Mucosa of stomach (tissue), 1 donor: ENCODE results near the gene LRRC4C.
A peak's percentile ranks its signal among the peaks of the same experiment; 100 is the strongest.

Experiments used
- H3K27me3 ChIP-seq: one replicate; pipeline ENCODE4 v1.7.0; 2013; ENCODE audit warnings: mild to moderate bottlenecking, low read length; ENCODE audit not compliant: control insufficient read depth, insufficient read depth
- H3K36me3 ChIP-seq: one replicate; pipeline ENCODE4 v1.7.0; 2013; ENCODE audit warnings: low read length; ENCODE audit not compliant: control insufficient read depth, insufficient read depth
- H3K4me1 ChIP-seq: one replicate; pipeline ENCODE4 v1.7.0; 2013; ENCODE audit warnings: mild to moderate bottlenecking, low read length; ENCODE audit not compliant: control insufficient read depth, insufficient read depth
- H3K4me3 ChIP-seq: one replicate; pipeline ENCODE4 v1.7.0; 2013; ENCODE audit warnings: low read length
- H3K9ac ChIP-seq: one replicate; pipeline ENCODE4 v1.7.0; 2013; ENCODE audit warnings: mild to moderate bottlenecking, low read length, moderate library complexity
- H3K9me3 ChIP-seq: one replicate; pipeline ENCODE4 v1.7.0; 2013; ENCODE audit warnings: mild to moderate bottlenecking, low read length, moderate library complexity; ENCODE audit not compliant: control insufficient read depth
- donor health status: Pancreatic carcinoma.

The LRRC4C gene

GRCh38 chr11:40294741-40295140, 1164.7 kb downstream of the LRRC4C start:
- Histone ChIP-seq H3K9me3 (no peaks in the 10 kb centered on the region), H3K4me3 (no peak overlapping the region), H3K4me1 (no peaks in the 10 kb centered on the region), H3K36me3 (no peaks in the 10 kb centered on the region), H3K27me3 (peaks cover 20% of the 10 kb centered on the region), H3K9ac (no peak overlapping the region)

GRCh38 chr11:40294349-40294735, 1165.1 kb downstream of the LRRC4C start:
- Histone ChIP-seq H3K4me1 (no peaks in the 10 kb centered on the region), H3K4me3 (no peak overlapping the region), H3K36me3 (no peaks in the 10 kb centered on the region), H3K9me3 (no peaks in the 10 kb centered on the region), H3K27me3 (peaks cover 20% of the 10 kb centered on the region), H3K9ac (no peak overlapping the region)

DNA sequence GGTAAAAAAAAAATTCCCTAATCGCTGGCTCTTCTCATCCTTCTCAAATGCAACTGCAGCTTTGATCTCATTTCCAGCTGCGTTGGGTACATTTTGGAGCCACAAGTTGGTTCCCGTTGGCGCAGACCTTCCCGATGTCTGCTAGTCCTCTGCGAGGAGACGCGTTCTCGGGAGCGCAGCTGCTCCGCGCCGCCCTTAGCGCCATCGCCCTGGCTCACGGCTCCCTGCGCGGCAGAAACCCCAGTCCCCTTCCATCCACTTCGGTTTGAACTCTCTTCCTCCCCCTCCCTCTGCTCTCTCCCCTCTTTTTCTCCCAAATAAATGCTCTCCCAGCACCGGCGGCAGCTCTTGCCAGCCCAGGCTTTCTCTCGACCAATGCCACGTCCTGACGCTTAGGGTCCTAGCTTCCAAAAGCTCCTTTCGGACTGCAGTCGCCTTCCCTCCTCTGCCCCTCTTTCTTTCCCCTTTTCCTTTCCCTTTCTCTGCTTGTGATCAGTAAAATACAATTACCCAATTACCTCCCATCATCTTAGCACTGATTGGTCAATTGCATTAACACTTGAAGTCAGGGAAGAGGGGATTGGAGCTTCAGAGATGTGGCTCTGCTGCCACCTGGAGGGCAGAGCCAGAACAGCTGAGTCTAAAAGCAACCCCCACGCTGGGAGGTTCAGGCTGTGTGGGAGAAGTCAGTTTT, 1165.7 kb downstream of the LRRC4C start:
- Histone ChIP-seq H3K27me3 (peaks cover 20% of the 10 kb centered on the region), H3K9ac (no peak overlapping the region), H3K36me3 (no peaks in the 10 kb centered on the region), H3K9me3 (no peaks in the 10 kb centered on the region), H3K4me3 (peak overlapping the region; percentile 26), H3K4me1 (no peaks in the 10 kb centered on the region)

DNA sequence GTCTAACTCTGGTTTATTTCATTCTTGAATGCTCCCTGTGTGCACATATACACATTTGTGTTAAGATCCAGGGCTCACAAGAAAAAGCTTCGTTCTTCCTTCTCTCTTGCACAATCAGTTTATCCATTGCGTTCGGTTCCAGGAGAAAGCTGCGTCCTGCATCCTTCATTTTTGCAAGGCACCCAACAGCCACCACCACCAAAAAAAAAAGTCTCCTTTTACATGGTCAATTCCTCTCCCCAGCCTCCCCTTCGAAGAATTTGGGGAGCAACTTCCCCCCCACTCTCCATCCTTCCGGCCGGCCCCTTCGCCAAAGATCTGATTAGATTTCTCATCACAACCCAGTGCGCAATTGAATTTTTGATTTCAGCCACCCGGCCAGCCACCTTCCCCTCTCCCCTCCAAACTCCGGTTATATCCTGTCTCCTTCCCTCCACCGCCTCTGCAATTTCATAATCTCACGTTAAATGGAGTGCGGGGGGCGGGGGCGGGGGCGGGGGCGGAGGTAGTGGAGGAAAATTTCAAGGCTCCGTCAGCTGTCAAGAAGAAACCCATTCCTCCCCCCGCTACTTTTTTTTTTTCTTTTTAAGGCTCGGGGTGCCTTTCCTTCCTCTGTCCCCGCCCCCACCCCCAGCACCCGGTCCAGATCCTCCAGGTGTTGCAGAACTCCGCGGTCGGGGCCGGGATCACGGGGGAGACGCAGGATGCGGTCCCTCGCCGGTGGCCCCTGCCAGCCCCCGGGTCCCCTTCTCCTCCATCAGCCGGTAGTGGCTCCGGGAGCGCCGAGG, 1166.5 kb downstream of the LRRC4C start:
- Histone ChIP-seq H3K4me3 (no peak overlapping the region), H3K27me3 (peaks cover 20% of the 10 kb centered on the region), H3K9ac (no peak overlapping the region), H3K36me3 (no peaks in the 10 kb centered on the region), H3K9me3 (no peaks in the 10 kb centered on the region), H3K4me1 (no peaks in the 10 kb centered on the region)

- Histone ChIP-seq H3K9me3 (no peaks in the 10 kb centered on the region), H3K4me1 (no peaks in the 10 kb centered on the region), H3K4me3 (no peak overlapping the region), H3K27me3 (peaks cover 20% of the 10 kb centered on the region), H3K9ac (no peak overlapping the region), H3K36me3 (no peaks in the 10 kb centered on the region)
These were observed 1167.7 kb downstream of the LRRC4C start for GRCh38 chr11:40291741-40292140.

GRCh38 chr11:40291329-40291728, 1168.1 kb downstream of the LRRC4C start:
- H3K9me3 ChIP-seq = no peaks in the 10 kb centered on the region
- H3K36me3 ChIP-seq = no peaks in the 10 kb centered on the region
- H3K4me1 ChIP-seq = no peaks in the 10 kb centered on the region
- H3K9ac ChIP-seq = no peak overlapping the region
- H3K4me3 ChIP-seq = no peak overlapping the region
- H3K27me3 ChIP-seq = peaks cover 20% of the 10 kb centered on the region

DNA sequence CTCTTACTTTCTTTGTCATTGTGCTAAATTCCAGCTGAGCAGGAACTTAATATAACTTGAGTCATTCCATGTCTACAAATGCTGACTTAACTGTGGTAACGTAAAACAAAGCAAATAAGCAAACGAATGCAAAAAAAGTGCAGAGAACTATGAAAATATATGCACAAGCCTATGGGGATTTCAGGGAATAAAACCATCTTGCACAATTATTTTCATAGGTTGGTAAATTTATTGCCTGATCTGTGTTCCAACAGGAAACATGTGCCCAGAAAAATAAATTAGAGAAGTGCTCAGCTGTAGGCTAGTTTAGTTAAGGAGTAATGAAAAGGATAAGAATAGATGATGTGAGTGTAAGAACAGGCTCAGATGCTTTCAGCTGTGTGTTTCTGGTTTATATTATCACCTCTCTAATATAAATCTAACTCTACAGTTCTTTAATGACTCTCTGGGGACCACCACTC, 1169.3 kb downstream of the LRRC4C start:
- Histone ChIP-seq H3K4me3 (no peak overlapping the region), H3K9me3 (no peaks in the 10 kb centered on the region), H3K36me3 (no peaks in the 10 kb centered on the region), H3K4me1 (no peaks in the 10 kb centered on the region), H3K9ac (no peak overlapping the region), H3K27me3 (peaks cover 20% of the 10 kb centered on the region)

GRCh38 chr11:40289370-40289769, 1170.1 kb downstream of the LRRC4C start:
- H3K4me1 ChIP-seq = no peaks in the 10 kb centered on the region
- no peaks in the 10 kb centered on the region for H3K36me3 ChIP-seq
- H3K9me3 ChIP-seq = no peaks in the 10 kb centered on the region
- no peak overlapping the region for H3K4me3 ChIP-seq
- H3K27me3 ChIP-seq = peaks cover 20% of the 10 kb centered on the region
- H3K9ac ChIP-seq = no peak overlapping the region

DNA sequence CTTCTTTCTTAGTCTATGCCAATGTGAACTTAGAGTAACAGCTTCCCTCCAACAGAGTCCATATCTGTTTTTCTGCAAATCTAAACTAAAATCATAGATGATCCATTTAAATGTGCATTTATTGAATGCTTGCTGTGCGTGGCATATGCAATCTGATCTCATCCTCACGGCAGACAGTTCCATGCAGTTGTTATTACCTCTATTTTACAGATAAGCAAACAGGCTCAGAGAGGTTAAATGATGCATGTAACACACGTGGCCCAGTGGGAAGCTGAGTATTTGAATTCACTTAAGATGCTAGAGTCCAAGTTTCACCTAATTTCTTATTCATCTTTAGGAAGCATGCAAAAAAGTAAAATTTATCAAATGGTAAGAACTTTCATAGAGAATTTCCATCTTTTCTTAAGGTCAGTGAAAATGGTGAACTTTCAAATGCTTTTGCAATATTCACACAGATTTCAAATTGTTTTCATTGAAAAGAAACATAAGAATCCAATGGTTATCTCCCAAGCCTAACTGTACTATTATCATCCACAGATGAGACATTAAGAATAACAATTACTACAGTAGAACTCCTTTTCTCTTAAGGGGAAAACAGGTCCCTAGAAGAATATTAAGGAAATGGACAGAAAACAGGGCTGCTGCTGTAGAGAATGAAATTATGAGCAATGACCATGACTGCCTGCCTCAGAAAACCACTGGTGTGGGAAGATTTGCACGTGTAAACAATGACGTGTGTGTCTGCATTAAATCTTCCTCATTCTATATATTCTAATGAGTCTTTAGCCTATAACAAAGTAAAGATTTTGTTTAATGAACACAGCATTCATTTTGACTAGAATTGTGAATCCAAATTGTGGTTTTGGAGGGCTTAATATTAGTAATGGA, 1171.3 kb downstream of the LRRC4C start:
- Histone ChIP-seq H3K4me3 (no peak overlapping the region), H3K9ac (no peak overlapping the region)

DNA sequence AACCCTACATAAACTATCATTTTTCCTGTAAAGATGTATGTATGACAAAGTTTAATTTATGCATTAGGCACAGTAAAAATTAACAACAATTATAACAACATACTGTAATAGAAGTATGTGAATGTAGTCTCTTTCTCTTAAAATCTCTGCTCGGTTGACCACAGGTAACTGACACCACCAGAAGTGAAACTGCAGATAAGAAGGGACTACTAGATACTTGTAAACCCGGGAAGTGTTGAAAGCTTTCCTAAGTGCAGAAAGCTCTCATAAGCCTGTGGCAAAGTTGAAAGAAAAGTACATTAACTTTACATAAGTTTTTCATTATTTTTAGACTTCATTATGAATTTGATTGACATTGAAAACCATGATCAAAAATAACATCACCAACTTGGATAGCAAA, 1173.3 kb downstream of the LRRC4C start:
- Histone ChIP-seq H3K4me3 (no peak overlapping the region), H3K4me1 (no peaks in the 10 kb centered on the region), H3K9me3 (no peaks in the 10 kb centered on the region), H3K27me3 (no peaks in the 10 kb centered on the region), H3K9ac (no peak overlapping the region), H3K36me3 (no peaks in the 10 kb centered on the region)

More for the DNA sequence above, 1171.3 kb downstream of the LRRC4C start:
- no peaks in the 10 kb centered on the region for H3K4me1 ChIP-seq
- peaks cover 15% of the 10 kb centered on the region for H3K27me3 ChIP-seq
- H3K36me3 ChIP-seq = no peaks in the 10 kb centered on the region
- H3K9me3 ChIP-seq = no peaks in the 10 kb centered on the region

DNA sequence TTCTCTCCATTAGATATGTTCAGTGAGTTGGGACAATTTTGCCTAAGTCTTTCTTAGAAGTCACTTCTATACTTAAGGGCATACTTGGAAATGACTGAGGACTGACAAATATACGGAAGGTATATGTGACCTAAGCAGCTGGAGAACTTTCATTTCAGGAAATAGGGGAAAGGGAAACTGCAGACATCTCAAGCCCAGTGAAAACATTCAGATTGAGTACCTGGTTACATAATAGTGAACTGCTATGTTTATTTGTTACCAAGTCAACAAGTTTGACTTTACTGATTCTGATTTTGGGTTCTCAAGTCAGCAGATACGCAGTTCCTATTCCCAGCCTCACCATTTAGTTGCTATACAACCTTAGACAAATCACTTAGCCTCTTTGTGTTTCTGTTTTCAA, 1173.9 kb downstream of the LRRC4C start:
- Histone ChIP-seq H3K4me1 (no peaks in the 10 kb centered on the region), H3K9me3 (no peaks in the 10 kb centered on the region), H3K9ac (no peak overlapping the region), H3K36me3 (no peaks in the 10 kb centered on the region), H3K4me3 (no peak overlapping the region), H3K27me3 (no peaks in the 10 kb centered on the region)
